Adrenal gland (tissue), 5 donors: ENCODE measurements around the gene GALNT10.
A peak's percentile ranks its signal among the peaks of the same experiment; 100 is the strongest.

Source experiments
- POLR2A ChIP-seq, 2 donors: fragments of 450-650 bp; IDR thresholded peaks; one replicate each; pipeline ENCODE4 v1.6.1; 2017; ENCODE audit warnings: antibody characterized with exemption in 2 of 2, mild to moderate bottlenecking in 2 of 2, moderate library complexity in 1 of 2
- TF ChIP-seq, protein P1 (sequence below), 6 experiments: fragments of 450-650 bp in 4 of 6; fragments of 200-600 bp in 2 of 6; sonication (generic) in 1 of 6; IDR thresholded peaks; 1 replicate in 5 of 6; 2 replicates in 1 of 6; pipeline versions ENCODE4 v1.5.1 to v1.8.0; 2016 to 2021; ENCODE audit warnings: antibody characterized with exemption in 6 of 6, mild to moderate bottlenecking in 2 of 6, moderate library complexity in 1 of 6
- donor health status: DM: no; HTN: no; CAD: no.

- TF ChIP-seq POLR2A (IDR thresholded peaks at IDR 0.05), result peak; percentile 34 to 93
- TF ChIP-seq, protein P1, sequence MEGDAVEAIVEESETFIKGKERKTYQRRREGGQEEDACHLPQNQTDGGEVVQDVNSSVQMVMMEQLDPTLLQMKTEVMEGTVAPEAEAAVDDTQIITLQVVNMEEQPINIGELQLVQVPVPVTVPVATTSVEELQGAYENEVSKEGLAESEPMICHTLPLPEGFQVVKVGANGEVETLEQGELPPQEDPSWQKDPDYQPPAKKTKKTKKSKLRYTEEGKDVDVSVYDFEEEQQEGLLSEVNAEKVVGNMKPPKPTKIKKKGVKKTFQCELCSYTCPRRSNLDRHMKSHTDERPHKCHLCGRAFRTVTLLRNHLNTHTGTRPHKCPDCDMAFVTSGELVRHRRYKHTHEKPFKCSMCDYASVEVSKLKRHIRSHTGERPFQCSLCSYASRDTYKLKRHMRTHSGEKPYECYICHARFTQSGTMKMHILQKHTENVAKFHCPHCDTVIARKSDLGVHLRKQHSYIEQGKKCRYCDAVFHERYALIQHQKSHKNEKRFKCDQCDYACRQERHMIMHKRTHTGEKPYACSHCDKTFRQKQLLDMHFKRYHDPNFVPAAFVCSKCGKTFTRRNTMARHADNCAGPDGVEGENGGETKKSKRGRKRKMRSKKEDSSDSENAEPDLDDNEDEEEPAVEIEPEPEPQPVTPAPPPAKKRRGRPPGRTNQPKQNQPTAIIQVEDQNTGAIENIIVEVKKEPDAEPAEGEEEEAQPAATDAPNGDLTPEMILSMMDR (IDR thresholded peaks at IDR 0.05), result no peak
Observed at GRCh38 chr5:154445422-154446194, 255.1 kb downstream of the GALNT10 start, which contains the start of gene SAP30L.
